ENCODE results near the gene SIK3. TPM values are rescaled to one million over a fixed set of nuclear protein-coding genes. Genes with fewer than 3 reads are reported as not detected.
"Not testable (repeated sequence)": the region's sequence is repeated elsewhere in the genome, so short reads cannot be mapped to it uniquely, and the experiment has no call there.

Gene SIK3
- total RNA-seq, 2 experiments from 2014 or later, result 36.4 to 43.0 TPM

DNA sequence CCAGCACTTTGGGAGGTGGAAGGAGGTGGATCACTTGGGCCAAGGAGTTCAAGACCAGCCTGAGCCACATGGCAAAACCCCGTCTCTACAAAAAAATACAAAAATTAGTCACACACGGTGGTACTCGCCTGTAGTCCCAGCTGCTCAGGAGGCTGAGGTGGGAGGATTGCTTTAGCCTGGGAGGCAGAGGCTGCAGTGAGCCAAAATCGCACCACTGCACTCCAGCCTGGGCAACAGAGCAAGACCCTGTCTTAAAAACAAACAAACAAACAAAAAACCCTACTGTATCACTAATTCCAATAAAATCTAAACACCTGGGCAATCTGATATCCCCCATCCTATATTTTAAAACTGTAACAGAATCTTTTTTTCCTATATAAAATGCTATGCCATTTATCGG, 51.6 kb downstream of the SIK3 start:
- POLR2A ChIA-PET; H3K9me3 Mint-ChIP-seq; H3K36me3 Mint-ChIP-seq (ENCODE audit: low read depth); CTCF ChIA-PET; H3K27me3 Mint-ChIP-seq; DNase-seq; H3K27ac Mint-ChIP-seq; H3K4me3 Mint-ChIP-seq: not testable (repeated sequence)
- H3K4me1 Mint-ChIP-seq, result peaks cover 31% of the 10 kb centered on the region

DNA sequence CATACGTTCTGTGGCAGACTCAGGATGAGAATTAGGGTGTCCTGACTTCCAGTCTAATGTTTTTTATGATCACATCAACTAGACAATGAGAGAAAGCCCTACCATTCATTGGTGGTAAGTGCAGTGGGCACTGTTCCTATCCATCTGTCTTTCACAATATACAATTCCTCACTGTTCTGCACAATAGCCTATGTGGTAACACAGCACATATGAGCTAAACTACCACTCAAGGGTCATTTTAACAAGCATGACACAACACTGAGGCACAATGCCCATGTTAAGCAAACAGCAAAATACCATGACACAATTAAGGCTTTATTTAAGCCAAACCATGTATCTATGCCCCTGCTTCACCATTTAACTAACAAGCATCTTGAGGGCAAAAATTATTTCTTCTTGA, 52.3 kb downstream of the SIK3 start:
- ChIA-PET CTCF (no interaction called here), POLR2A (no interaction called here)
- no peak overlapping the region for H3K27ac Mint-ChIP-seq

DNA sequence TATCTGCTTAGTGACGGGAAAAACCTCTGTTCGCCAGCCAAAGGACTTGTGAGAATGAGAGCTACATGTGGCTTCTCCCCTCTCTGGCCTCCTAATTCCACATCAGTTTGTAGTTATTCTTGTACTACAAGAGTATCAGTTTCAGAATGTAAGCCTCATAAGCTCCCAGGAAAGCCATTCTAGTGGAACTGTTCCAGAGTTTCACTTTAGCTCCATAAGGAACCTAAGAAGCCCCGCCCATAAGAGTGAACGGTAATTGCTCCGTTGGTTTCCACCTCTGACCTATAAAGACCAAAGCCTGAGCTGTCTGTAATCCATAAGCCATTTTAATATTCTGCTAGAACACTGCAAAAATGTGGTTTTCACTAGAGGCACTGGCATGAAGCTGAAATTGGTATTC, 53.0 kb downstream of the SIK3 start:
- no peaks in the 10 kb centered on the region for H3K9me3 Mint-ChIP-seq
- H3K36me3 Mint-ChIP-seq (ENCODE audit: low read depth), result no peaks in the 10 kb centered on the region
- no peak overlapping the region for H3K4me3 Mint-ChIP-seq
- CTCF ChIA-PET, result interaction anchor here (0.6 kb wide), 1 partner anchor 25 kb away, joined by 3 read pairs; no protein-coding TSS in a partner anchor
- H3K27ac Mint-ChIP-seq, result no peak overlapping the region
- H3K27me3 Mint-ChIP-seq, result no peaks in the 10 kb centered on the region
- H3K4me1 Mint-ChIP-seq, result peaks cover 32% of the 10 kb centered on the region
- POLR2A ChIA-PET, result interaction anchor here (0.8 to 1.4 kb wide), 4 partner anchors 13 to 34 kb away, joined by 3 read pairs; no protein-coding TSS in a partner anchor
- no peak for DNase-seq

More for the DNA sequence above, 52.3 kb downstream of the SIK3 start:
- DNase-seq, result no peak
- Mint-ChIP-seq H3K27me3 (no peaks in the 10 kb centered on the region), H3K9me3 (no peaks in the 10 kb centered on the region), H3K4me1 (peaks cover 31% of the 10 kb centered on the region), H3K4me3 (no peak overlapping the region), H3K36me3 (ENCODE audit: low read depth) (no peaks in the 10 kb centered on the region)

GRCh38 chr11:117044287-117045035, 53.8 kb downstream of the SIK3 start:
- Mint-ChIP-seq H3K27ac (no peak overlapping the region), H3K27me3 (no peaks in the 10 kb centered on the region), H3K4me3 (no peak overlapping the region), H3K4me1 (peaks cover 34% of the 10 kb centered on the region), H3K36me3 (ENCODE audit: low read depth) (no peaks in the 10 kb centered on the region), H3K9me3 (no peaks in the 10 kb centered on the region)
- CTCF ChIA-PET, result no interaction called here
- POLR2A ChIA-PET, result interaction anchor here (0.8 to 1.4 kb wide), 4 partner anchors 14 to 33 kb away, joined by 3 read pairs; no protein-coding TSS in a partner anchor
- no peak for DNase-seq

DNA sequence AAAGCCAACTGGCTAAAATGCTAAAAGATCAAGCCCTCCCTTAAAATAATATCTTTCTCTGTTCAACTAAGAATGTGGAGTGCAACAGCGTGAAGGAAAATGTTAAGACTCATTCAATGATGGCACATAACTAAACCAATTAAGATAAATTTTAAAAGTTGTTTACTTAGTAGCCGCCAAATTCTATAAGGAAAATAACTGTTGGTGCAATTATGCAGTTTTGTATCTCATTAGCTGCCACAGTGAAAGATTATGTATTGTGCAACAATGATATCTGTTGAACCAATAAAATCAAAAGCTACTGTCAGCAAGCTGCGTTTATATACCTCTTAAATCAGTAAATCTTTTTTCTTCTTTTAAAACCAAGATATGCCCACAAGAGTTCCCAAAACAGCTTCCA, 55.5 kb downstream of the SIK3 start:
- ChIA-PET POLR2A (interaction anchor here (0.8 to 1.2 kb wide), 3 partner anchors 16 to 192 kb away, joined by 3 read pairs; no protein-coding TSS in a partner anchor), CTCF (no interaction called here)
- peaks cover 3% of the 10 kb centered on the region for H3K36me3 Mint-ChIP-seq (ENCODE audit: low read depth)

DNA sequence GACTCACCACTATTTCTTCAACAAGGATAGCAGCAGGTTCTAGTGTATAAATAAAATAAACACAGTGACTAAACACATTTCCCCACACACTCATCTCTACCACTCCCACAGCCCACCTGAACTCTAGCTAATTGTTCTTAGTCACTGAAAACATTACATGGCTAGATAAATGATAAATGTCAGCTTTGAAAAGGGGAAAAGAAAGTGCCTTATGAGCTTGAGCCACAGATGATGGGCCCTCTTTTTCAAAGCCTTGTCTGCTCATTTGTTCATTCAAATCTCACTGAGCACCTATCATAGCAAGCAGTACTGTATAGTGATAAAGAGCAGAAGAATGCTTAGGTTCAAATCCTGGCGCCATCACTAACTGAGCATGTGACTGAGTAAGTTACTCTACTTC, 58.3 kb downstream of the SIK3 start:
- Mint-ChIP-seq H3K27ac (no peak overlapping the region), H3K27me3 (no peaks in the 10 kb centered on the region), H3K4me3 (no peak overlapping the region), H3K36me3 (ENCODE audit: low read depth) (peaks cover 3% of the 10 kb centered on the region), H3K4me1 (peaks cover 43% of the 10 kb centered on the region), H3K9me3 (no peaks in the 10 kb centered on the region)
- ChIA-PET CTCF (interaction anchor here (1.2 to 1.4 kb wide), 3 partner anchors 13 to 204 kb away, joined by 3 read pairs; no protein-coding TSS in a partner anchor), POLR2A (interaction anchor here (0.7 to 1.1 kb wide), 3 partner anchors 17 to 37 kb away, joined by 3 to 4 read pairs (median 3); no protein-coding TSS in a partner anchor)
- no peak for DNase-seq

More for the DNA sequence above, 55.5 kb downstream of the SIK3 start:
- DNase-seq, result no peak
- Mint-ChIP-seq H3K27me3 (no peaks in the 10 kb centered on the region), H3K4me3 (no peak overlapping the region), H3K4me1 (peaks cover 41% of the 10 kb centered on the region), H3K9me3 (no peaks in the 10 kb centered on the region), H3K27ac (no peak overlapping the region)

DNA sequence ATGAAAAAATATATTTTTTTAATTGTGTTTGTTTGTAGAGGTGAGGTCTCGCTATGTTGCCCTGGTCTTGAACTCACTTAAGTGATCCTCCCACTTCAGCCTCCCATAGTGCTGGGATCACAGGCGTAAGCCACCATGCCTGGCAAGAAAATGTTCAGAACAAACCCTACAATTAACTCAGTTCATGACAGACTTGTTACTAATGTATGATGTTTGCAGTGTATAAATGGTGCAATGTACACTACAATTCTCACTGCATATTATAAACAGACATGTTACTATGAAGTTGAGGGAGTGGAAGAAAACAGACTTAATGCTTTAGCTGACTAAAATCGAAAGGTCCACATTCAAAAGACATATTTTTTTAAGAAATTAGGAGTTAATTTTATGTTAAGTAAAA, 59.0 kb downstream of the SIK3 start:
- peaks cover 37% of the 10 kb centered on the region for H3K4me1 Mint-ChIP-seq
- H3K27me3 Mint-ChIP-seq, result no peaks in the 10 kb centered on the region
- POLR2A ChIA-PET, result interaction anchor here (0.7 to 1.1 kb wide), 2 partner anchors 17 to 24 kb away, joined by 3 read pairs; no protein-coding TSS in a partner anchor
- H3K27ac Mint-ChIP-seq, result no peak overlapping the region
- CTCF ChIA-PET, result interaction anchor here (1.2 to 1.4 kb wide), 3 partner anchors 13 to 203 kb away, joined by 3 read pairs; no protein-coding TSS in a partner anchor
- no peak for DNase-seq
- peaks cover 3% of the 10 kb centered on the region for H3K36me3 Mint-ChIP-seq (ENCODE audit: low read depth)
- H3K4me3 Mint-ChIP-seq, result no peak overlapping the region
- H3K9me3 Mint-ChIP-seq, result no peaks in the 10 kb centered on the region

GRCh38 chr11:117037975-117038350, 60.3 kb downstream of the SIK3 start:
- ChIA-PET POLR2A (no interaction called here), CTCF (no interaction called here)
- DNase-seq, result no peak
- Mint-ChIP-seq H3K4me3 (no peak overlapping the region), H3K4me1 (peaks cover 27% of the 10 kb centered on the region), H3K36me3 (ENCODE audit: low read depth) (peaks cover 3% of the 10 kb centered on the region), H3K9me3 (no peaks in the 10 kb centered on the region), H3K27ac (no peak overlapping the region), H3K27me3 (no peaks in the 10 kb centered on the region)

DNA sequence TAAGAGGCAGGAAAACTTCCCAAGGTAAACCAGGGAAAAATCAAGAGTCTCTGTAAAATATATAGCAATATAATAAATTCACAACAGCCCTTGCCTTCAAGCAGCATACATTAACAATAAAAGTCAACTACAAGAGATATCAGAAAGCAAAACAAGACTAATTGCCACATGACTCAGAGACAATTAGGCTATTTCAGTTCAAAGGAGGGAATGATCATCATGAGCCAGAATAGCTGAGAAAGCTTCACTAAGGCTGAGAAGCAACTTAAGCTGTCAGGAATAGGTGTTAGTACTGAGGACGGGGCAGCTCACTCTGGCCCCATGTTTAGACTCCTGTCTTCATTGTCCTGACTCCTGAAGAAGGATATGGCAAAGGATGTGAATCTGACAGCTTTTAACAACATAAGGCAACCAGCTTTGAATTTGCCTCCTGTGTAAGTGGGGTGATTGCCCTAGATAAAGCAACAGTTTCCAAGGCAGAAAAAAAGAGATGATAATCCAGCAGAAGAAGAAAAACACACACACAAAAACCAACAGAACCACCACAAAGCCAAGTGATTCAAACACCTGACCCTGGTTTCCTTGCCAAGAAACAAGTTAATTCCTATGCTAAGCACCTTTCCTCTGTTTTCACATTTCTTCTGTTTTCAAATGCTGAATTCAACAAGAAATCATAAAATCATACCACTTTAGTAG, 60.8 kb downstream of the SIK3 start:
- Mint-ChIP-seq H3K36me3 (ENCODE audit: low read depth) (peaks cover 3% of the 10 kb centered on the region), H3K4me3 (no peak overlapping the region), H3K9me3 (no peaks in the 10 kb centered on the region), H3K27me3 (no peaks in the 10 kb centered on the region), H3K27ac (no peak overlapping the region), H3K4me1 (peaks cover 23% of the 10 kb centered on the region)
- DNase-seq, result no peak
- ChIA-PET POLR2A (no interaction called here), CTCF (no interaction called here)

DNA sequence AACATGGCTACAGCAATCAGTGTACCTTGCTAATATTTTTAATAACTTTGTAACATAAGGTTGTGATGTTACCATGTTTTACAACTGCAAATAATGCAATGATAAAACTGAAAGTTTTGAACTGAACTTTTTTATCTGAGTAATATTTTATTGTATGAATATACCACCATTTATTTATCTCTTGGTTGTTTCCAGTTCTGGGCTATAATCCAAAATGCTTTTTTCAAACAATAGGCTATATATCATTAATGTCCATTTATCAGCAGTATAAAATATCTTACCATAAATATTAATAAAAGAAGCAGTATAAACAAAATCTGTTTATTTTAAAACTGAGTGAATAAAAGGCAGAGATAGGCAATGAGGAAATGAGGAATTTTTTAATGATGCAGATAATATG, 63.3 kb downstream of the SIK3 start:
- H3K27me3 Mint-ChIP-seq, result no peaks in the 10 kb centered on the region
- peaks cover 3% of the 10 kb centered on the region for H3K36me3 Mint-ChIP-seq (ENCODE audit: low read depth)
- DNase-seq, result no peak
- no peak overlapping the region for H3K27ac Mint-ChIP-seq
- peaks cover 15% of the 10 kb centered on the region for H3K4me1 Mint-ChIP-seq
- ChIA-PET CTCF (no interaction called here), POLR2A (no interaction called here)
- H3K9me3 Mint-ChIP-seq, result no peaks in the 10 kb centered on the region
- no peak overlapping the region for H3K4me3 Mint-ChIP-seq

DNA sequence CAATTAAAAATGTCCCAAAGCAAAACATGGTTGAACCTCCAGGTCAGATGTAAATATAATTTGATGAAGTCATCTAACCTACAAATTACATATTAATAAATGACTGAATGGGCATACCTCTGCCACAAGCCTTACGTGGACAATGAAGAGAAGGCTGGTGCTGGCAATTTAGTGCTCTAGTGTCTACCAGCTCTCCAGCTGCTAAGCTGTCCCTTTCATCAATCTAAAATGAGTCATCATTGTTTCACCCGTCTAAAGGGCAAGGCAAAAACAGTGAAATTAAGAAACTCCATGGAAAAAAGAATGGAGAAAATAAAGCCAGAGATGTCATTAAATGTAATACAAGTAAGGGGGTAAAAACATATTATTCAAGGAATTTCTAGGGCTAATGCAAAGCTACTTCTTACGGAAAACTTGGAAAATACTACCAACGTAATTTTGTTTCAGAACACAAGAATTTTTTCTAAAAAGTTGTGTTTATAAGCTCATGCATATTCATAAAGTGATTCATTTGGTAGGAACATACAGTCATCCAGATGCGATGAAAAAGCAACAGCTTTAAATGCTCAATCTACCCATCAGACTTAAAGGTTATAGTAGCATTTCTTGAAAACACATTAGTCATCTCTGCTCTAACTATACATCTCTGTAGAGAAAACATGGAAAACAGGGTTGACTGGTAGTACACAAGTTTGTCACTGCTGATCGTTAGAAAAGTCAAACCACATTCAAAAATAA, 71.5 kb downstream of the SIK3 start:
- peaks cover 2% of the 10 kb centered on the region for H3K36me3 Mint-ChIP-seq (ENCODE audit: low read depth)
- peaks cover 60% of the 10 kb centered on the region for H3K4me1 Mint-ChIP-seq
- peak overlapping the region; percentile 47 for H3K27ac Mint-ChIP-seq
- CTCF ChIA-PET, result interaction anchor here (0.7 to 1.0 kb wide), 2 partner anchors 72 to 79 kb away, joined by 3 read pairs; no protein-coding TSS in a partner anchor
- no peaks in the 10 kb centered on the region for H3K9me3 Mint-ChIP-seq
- POLR2A ChIA-PET, result interaction anchor here (0.8 to 3.4 kb wide), 2 partner anchors 15 to 16 kb away, joined by 3 to 18 read pairs; no protein-coding TSS in a partner anchor
- H3K27me3 Mint-ChIP-seq, result no peaks in the 10 kb centered on the region
- DNase-seq, result no peak
- no peak overlapping the region for H3K4me3 Mint-ChIP-seq

GRCh38 chr11:117023707-117024106, 74.5 kb downstream of the SIK3 start:
- H3K9me3 Mint-ChIP-seq; H3K27ac Mint-ChIP-seq; CTCF ChIA-PET; H3K4me3 Mint-ChIP-seq; DNase-seq; H3K36me3 Mint-ChIP-seq (ENCODE audit: low read depth); H3K27me3 Mint-ChIP-seq: not testable (repeated sequence)
- H3K4me1 Mint-ChIP-seq, result peaks cover 80% of the 10 kb centered on the region
- POLR2A ChIA-PET, result interaction anchor here (0.8 kb wide), 1 partner anchor 92 kb away, joined by 4 read pairs; no protein-coding TSS in a partner anchor

GRCh38 chr11:117023178-117023577, 75.0 kb downstream of the SIK3 start:
- POLR2A ChIA-PET, result interaction anchor here (0.8 kb wide), 1 partner anchor 92 kb away, joined by 4 read pairs; no protein-coding TSS in a partner anchor
- peaks cover 5% of the 10 kb centered on the region for H3K36me3 Mint-ChIP-seq (ENCODE audit: low read depth)
- H3K27me3 Mint-ChIP-seq, result no peaks in the 10 kb centered on the region
- peak overlapping the region; percentile 32 for H3K27ac Mint-ChIP-seq
- H3K9me3 Mint-ChIP-seq, result no peaks in the 10 kb centered on the region
- H3K4me1 Mint-ChIP-seq, result peaks cover 79% of the 10 kb centered on the region
- no peak for DNase-seq
- CTCF ChIA-PET, result no interaction called here
- peak overlapping the region; percentile 6 for H3K4me3 Mint-ChIP-seq
